Endothelial cell of umbilical vein (primary cell): ENCODE results near the gene DCUN1D2. TPM values are rescaled to one million over a fixed set of nuclear protein-coding genes. Genes with fewer than 3 reads are reported as not detected.

ENCODE experiments used
- BruUV-seq: library from RNA; stranded (reverse); fragments of 400-500 nt; replicated peaks from 2 replicates; lab custom pipeline; 2021; lab: Mats Ljungman, UMichigan
- CTCF ChIA-PET: fragments of 300-600, 350-600 bp; sonication (Branson Sonifier 250); formaldehyde crosslinking; loops from one replicate; lab custom pipeline; 2021; ENCODE audit warnings: antibody characterized with exemption, inconsistent platforms; lab: Charles Lee
- POLR2A ChIA-PET: fragments of 300-600, 350-600 bp; sonication (Branson Sonifier 250); formaldehyde crosslinking; loops from one replicate; lab custom pipeline; 2021; ENCODE audit warnings: antibody characterized with exemption, inconsistent platforms; lab: Charles Lee
- DNase-seq: peaks from one replicate; pipeline ENCODE4 v3.0.0-alpha.2; 2011; ENCODE audit warnings: low read depth, low spot score
- FAIRE-seq: peaks from 2 replicates; lab custom pipeline; 2011; peaks lifted over from hg19 to GRCh38; lab: Jason Lieb, UNC
- H2AFZ ChIP-seq: 2 replicates; pipeline ENCODE4 v1.6.0; 2012; ENCODE audit warnings: low read depth, low read length, control low read depth, inconsistent platforms
- H3K27ac ChIP-seq: 2 replicates; pipeline ENCODE4 v1.5.1; 2011; ENCODE audit warnings: low read depth, mild to moderate bottlenecking, control low read depth, low read length, moderate library complexity; ENCODE audit not compliant: insufficient read depth
- H3K27me3 ChIP-seq, 2 experiments: 2 replicates each; pipeline versions ENCODE4 v1.6.0 to v1.6.1; 2011; ENCODE audit warnings: low read length in 2 of 2, mixed read lengths in 1 of 2; ENCODE audit not compliant: control insufficient read depth in 2 of 2, insufficient read depth in 2 of 2
- H3K36me3 ChIP-seq, 2 experiments: 2 replicates in 1 of 2; 3 replicates in 1 of 2; pipeline ENCODE4 v1.5.1; 2011; ENCODE audit warnings: low read length in 2 of 2, mild to moderate bottlenecking in 1 of 2, moderate library complexity in 1 of 2; ENCODE audit not compliant: control insufficient read depth in 2 of 2, insufficient read depth in 2 of 2; ENCODE audit errors: extremely low read depth in 1 of 2
- H3K4me1 ChIP-seq: 3 replicates; pipeline ENCODE4 v1.5.1; 2011; ENCODE audit warnings: mild to moderate bottlenecking, low read length; ENCODE audit not compliant: control insufficient read depth, insufficient read depth; ENCODE audit errors: extremely low read depth
- H3K4me2 ChIP-seq: 2 replicates; pipeline ENCODE4 v1.6.1; 2011; ENCODE audit warnings: low read length, control low read depth, mixed read lengths; ENCODE audit not compliant: insufficient read depth
- H3K4me3 ChIP-seq, 3 experiments: fragments of 200-600 bp in 1 of 3; sonication (generic), shearing (Covaris generic) in 1 of 3; replicated peaks in 1 of 3; 2 replicates each; pipeline ENCODE4 v1.5.1; 2011 to 2016; ENCODE audit warnings: control low read depth in 3 of 3, low read length in 3 of 3, mild to moderate bottlenecking in 2 of 3, inconsistent platforms in 1 of 3, low read depth in 1 of 3, moderate library complexity in 1 of 3; ENCODE audit not compliant: insufficient read depth in 1 of 3
- H3K79me2 ChIP-seq: 2 replicates; pipeline ENCODE4 v1.6.0; 2012; ENCODE audit warnings: low read length, inconsistent platforms; ENCODE audit not compliant: control insufficient read depth, insufficient read depth
- H3K9ac ChIP-seq: replicated peaks from 2 replicates; pipeline ENCODE3; 2011; ENCODE audit warnings: low read length, control low read depth; ENCODE audit not compliant: insufficient read depth; ENCODE audit errors: extremely low read depth
- H3K9me1 ChIP-seq: replicated peaks from 3 replicates; pipeline ENCODE4 v1.6.0; 2011; ENCODE audit warnings: mild to moderate bottlenecking, low read length; ENCODE audit not compliant: control insufficient read depth, insufficient read depth; ENCODE audit errors: extremely low read depth
- H3K9me3 ChIP-seq: replicated peaks from 2 replicates; pipeline ENCODE4 v1.5.1; 2012; ENCODE audit warnings: low read length, inconsistent platforms; ENCODE audit not compliant: control insufficient read depth, insufficient read depth
- H4K20me1 ChIP-seq: replicated peaks from 2 replicates; pipeline ENCODE3; 2011; ENCODE audit warnings: mild to moderate bottlenecking, low read length; ENCODE audit not compliant: control insufficient read depth, insufficient read depth; ENCODE audit errors: extremely low read depth
- EZH2 ChIP-seq: IDR thresholded peaks from 2 replicates; pipeline ENCODE4 v1.6.1; 2012; ENCODE audit warnings: borderline replicate concordance, low read depth, mild to moderate bottlenecking, moderate library complexity, low read length, inconsistent platforms; ENCODE audit not compliant: severe bottlenecking
- GATA2 ChIP-seq: IDR thresholded peaks from 2 replicates; pipeline ENCODE4 v1.7.0; 2011; ENCODE audit warnings: low read depth, mild to moderate bottlenecking, moderate library complexity, mixed read lengths, low read length; ENCODE audit not compliant: insufficient read length, insufficient read depth
- JUN ChIP-seq: IDR thresholded peaks from 2 replicates; pipeline ENCODE4 v1.6.1; 2011; ENCODE audit warnings: borderline replicate concordance, low read depth; ENCODE audit not compliant: insufficient read length, insufficient read depth
- MAX ChIP-seq: IDR thresholded peaks from 2 replicates; pipeline ENCODE4 v1.6.1; 2011; ENCODE audit not compliant: insufficient read depth, insufficient read length
- POLR2A ChIP-seq: IDR thresholded peaks from 2 replicates; pipeline ENCODE4 v1.6.1; 2012; ENCODE audit warnings: low read depth, mild to moderate bottlenecking, control low read depth, low read length
- POLR2AphosphoS5 ChIP-seq: IDR thresholded peaks from 2 replicates; pipeline ENCODE4 v1.6.1; 2012; ENCODE audit warnings: low read depth, mild to moderate bottlenecking, control low read depth, low read length, moderate library complexity; ENCODE audit not compliant: insufficient read depth
- dilution Hi-C: fragments of 300-500 bp; cut with MboI; formaldehyde crosslinking; loops from one replicate; pipeline ENCODE4 v1.15.0; 2019; ENCODE audit warnings: low sequenced_read_pairs; ENCODE audit not compliant: extremely low pct_ligation_motif_present
- intact Hi-C: fragments of 100-400 bp; cut with micrococcal nuclease; formaldehyde crosslinking; loops from one replicate; pipeline ENCODE4 v1.10.0; 2022
- polyA plus RNA-seq, 4 experiments: library from polyadenylated mRNA; depleted of rRNA in 3 of 4; stranded (reverse) in 3 of 4; unstranded in 1 of 4; fragments of >200 nt; gene quantifications; 2 replicates each; pipeline versions ENCODE4 v1.2.1 to v1.2.3, GENCODE V29; 2011 to 2012; ENCODE audit warnings: missing spikeins in 1 of 4
- total RNA-seq: library from RNA; stranded (reverse); gene quantifications from 2 replicates; pipeline ENCODE4 v1.2.3, GENCODE V29; 2021
- TF ChIP-seq, protein P1 (sequence below), 2 donors: IDR thresholded peaks; 1 replicate in 1 of 2; 2 replicates in 1 of 2; pipeline ENCODE4 v1.5.1; 2011; ENCODE audit warnings: low read length in 2 of 2, mild to moderate bottlenecking in 2 of 2, moderate library complexity in 2 of 2, control low read depth in 1 of 2, inconsistent platforms in 1 of 2, low read depth in 1 of 2; ENCODE audit not compliant: insufficient read depth in 1 of 2; ENCODE audit errors: extremely low read depth in 1 of 2

The DCUN1D2 gene
- total and polyA plus RNA-seq, 2 donors (not counting 3 experiments of a cell fraction or from before 2014, with no cell fraction given), result 10.5 to 24.9 TPM

DNA sequence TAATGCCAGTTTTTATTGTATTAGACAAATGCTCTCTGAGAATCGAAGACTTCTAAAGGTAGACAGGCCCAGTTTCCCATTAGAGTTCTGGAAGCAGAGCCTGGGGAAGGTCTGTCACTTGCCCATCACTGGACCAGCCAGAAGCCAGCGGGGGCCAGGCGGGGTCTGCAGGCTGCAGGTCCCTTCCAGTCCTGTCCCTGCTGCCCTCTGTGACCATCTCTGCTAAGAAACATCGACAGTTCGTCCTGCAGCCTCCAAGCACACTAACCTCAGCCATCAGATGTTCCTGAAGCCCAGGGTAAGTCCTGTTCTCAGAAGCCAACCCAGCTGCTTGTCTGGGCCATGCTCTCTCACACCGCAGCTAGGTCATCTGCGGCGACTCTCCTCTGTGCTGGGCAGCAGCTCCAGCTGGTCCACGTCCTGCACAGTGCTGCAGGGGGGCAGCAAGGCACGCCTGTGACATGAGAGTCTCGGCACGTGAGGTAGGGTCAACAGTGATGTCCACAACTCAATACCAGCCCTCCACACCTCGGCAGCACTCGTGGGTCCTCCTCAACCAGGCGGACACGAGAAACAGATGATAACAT is 34.3 kb downstream of the DCUN1D2 start:
- no peaks in the 10 kb centered on the region for H3K9me3 ChIP-seq
- no peak overlapping the region for H3K4me2 ChIP-seq
- FAIRE-seq (no peak), DNase-seq (no peak)
- H2AFZ ChIP-seq, result no peak overlapping the region
- dilution Hi-C loops (no loop called here), intact Hi-C loops (no loop called here)
- BruUV-seq, result no TSS peak
- POLR2A ChIA-PET, result no interaction called here
- H3K36me3 ChIP-seq, result peaks cover 3 to 23% of the 10 kb centered on the region in 2 experiments
- H3K27ac ChIP-seq, result no peak overlapping the region
- H3K27me3 ChIP-seq, result no peaks in the 10 kb centered on the region
- H3K9ac ChIP-seq, result no peak overlapping the region
- no peaks in the 10 kb centered on the region for H4K20me1 ChIP-seq
- no peak for TF ChIP-seq POLR2AphosphoS5
- TF ChIP-seq, protein P1, sequence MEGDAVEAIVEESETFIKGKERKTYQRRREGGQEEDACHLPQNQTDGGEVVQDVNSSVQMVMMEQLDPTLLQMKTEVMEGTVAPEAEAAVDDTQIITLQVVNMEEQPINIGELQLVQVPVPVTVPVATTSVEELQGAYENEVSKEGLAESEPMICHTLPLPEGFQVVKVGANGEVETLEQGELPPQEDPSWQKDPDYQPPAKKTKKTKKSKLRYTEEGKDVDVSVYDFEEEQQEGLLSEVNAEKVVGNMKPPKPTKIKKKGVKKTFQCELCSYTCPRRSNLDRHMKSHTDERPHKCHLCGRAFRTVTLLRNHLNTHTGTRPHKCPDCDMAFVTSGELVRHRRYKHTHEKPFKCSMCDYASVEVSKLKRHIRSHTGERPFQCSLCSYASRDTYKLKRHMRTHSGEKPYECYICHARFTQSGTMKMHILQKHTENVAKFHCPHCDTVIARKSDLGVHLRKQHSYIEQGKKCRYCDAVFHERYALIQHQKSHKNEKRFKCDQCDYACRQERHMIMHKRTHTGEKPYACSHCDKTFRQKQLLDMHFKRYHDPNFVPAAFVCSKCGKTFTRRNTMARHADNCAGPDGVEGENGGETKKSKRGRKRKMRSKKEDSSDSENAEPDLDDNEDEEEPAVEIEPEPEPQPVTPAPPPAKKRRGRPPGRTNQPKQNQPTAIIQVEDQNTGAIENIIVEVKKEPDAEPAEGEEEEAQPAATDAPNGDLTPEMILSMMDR (IDR thresholded peaks at IDR 0.05; ENCODE audit: extremely low read depth in 1 of 2, insufficient read depth in 1 of 2, low read depth in 1 of 2, low read length in 2 of 2), result no peak
- TF ChIP-seq POLR2A, result no peak
- no peak for TF ChIP-seq JUN
- no peak for TF ChIP-seq GATA2
- no peaks in the 10 kb centered on the region for H3K4me1 ChIP-seq
- CTCF ChIA-PET, result interaction anchor here (4.9 kb wide), 1 partner anchor 106 kb away, joined by 70 read pairs; no protein-coding TSS in a partner anchor
- no peaks in the 10 kb centered on the region for H3K79me2 ChIP-seq
- H3K9me1 ChIP-seq, result no peaks in the 10 kb centered on the region
- no peak overlapping the region for H3K4me3 ChIP-seq

DNA sequence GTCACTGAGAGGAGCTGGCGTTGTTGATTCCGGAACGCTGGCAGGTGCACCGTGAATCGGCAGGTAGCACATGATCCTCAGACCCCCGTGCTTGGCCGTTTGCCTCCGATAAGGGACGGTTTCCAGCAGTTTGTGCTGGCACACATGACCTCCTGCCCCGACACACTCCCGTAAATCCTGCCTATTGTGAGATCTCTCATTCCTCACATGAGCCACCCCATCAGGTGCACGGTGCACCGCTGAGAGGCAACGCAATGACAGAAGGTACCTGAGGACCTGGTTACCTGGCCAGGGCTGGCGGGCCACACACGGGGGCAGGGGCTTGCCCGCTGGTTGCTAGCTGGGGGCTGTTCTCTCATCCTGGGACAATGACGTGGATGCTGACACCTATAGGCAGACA is 35.1 kb downstream of the DCUN1D2 start:
- BruUV-seq, result no TSS peak
- POLR2A ChIA-PET, result no interaction called here

More for the DNA sequence above, 35.1 kb downstream of the DCUN1D2 start:
- no peaks in the 10 kb centered on the region for H3K9me3 ChIP-seq
- FAIRE-seq (no peak), DNase-seq (no peak)
- no peaks in the 10 kb centered on the region for H3K79me2 ChIP-seq
- no peak overlapping the region for H3K9ac ChIP-seq
- TF ChIP-seq GATA2, result no peak
- no peak for TF ChIP-seq EZH2
- TF ChIP-seq JUN, result no peak
- TF ChIP-seq MAX, result no peak
- H2AFZ ChIP-seq, result no peak overlapping the region
- H3K9me1 ChIP-seq, result no peaks in the 10 kb centered on the region
- no peak overlapping the region for H3K4me3 ChIP-seq
- peaks cover 3 to 18% of the 10 kb centered on the region in 2 experiments for H3K36me3 ChIP-seq
- H3K27ac ChIP-seq, result no peak overlapping the region
- no peaks in the 10 kb centered on the region for H3K4me1 ChIP-seq
- no peak overlapping the region for H3K4me2 ChIP-seq
- intact Hi-C loops (no loop called here), dilution Hi-C loops (no loop called here)
- H4K20me1 ChIP-seq, result no peaks in the 10 kb centered on the region
- CTCF ChIA-PET, result interaction anchor here (2.0 kb wide), 1 partner anchor 107 kb away, joined by 7 read pairs; no protein-coding TSS in a partner anchor
- H3K27me3 ChIP-seq, result no peaks in the 10 kb centered on the region
